ENCODE results near the gene THSD4.
"Not testable (repeated sequence)": the region's sequence is repeated elsewhere in the genome, so short reads cannot be mapped to it uniquely, and the experiment has no call there.

THSD4 gene

GRCh38 chr15:71396536-71397125, 281.4 kb downstream of the THSD4 start:
- no peak for DNase-seq

GRCh38 chr15:71397377-71397776, 282.1 kb downstream of the THSD4 start:
- no peak for DNase-seq

- DNase-seq = no peak
Measured at GRCh38 chr15:71400294-71400693, 285.0 kb downstream of the THSD4 start.

GRCh38 chr15:71401728-71402127, 286.5 kb downstream of the THSD4 start:
- not testable (repeated sequence) for DNase-seq

- no peak for DNase-seq
Measured at GRCh38 chr15:71409541-71409940, 294.3 kb downstream of the THSD4 start.

GRCh38 chr15:71410347-71410746, 295.1 kb downstream of the THSD4 start:
- DNase-seq = no peak

- DNase-seq = no peak
Measured at GRCh38 chr15:71411538-71412482, 296.5 kb downstream of the THSD4 start.

GRCh38 chr15:71413419-71413818, 298.1 kb downstream of the THSD4 start:
- no peak for DNase-seq

GRCh38 chr15:71414853-71415252, 299.6 kb downstream of the THSD4 start:
- no peak for DNase-seq

GRCh38 chr15:71422530-71423259, 307.4 kb downstream of the THSD4 start:
- DNase-seq = no peak

GRCh38 chr15:71424765-71425164, 309.5 kb downstream of the THSD4 start:
- no peak for DNase-seq

GRCh38 chr15:71425388-71425787, 310.1 kb downstream of the THSD4 start:
- no peak for DNase-seq

- DNase-seq = no peak
Measured at GRCh38 chr15:71426792-71427191, 311.5 kb downstream of the THSD4 start.

GRCh38 chr15:71430782-71431181, 315.5 kb downstream of the THSD4 start:
- DNase-seq = no peak

GRCh38 chr15:71431343-71432336, 316.4 kb downstream of the THSD4 start:
- DNase-seq = no peak

- DNase-seq = no peak
Measured at GRCh38 chr15:71433402-71433801, 318.1 kb downstream of the THSD4 start.

- no peak for DNase-seq
Measured at GRCh38 chr15:71434774-71435173, 319.5 kb downstream of the THSD4 start.

- no peak for DNase-seq
Measured at GRCh38 chr15:71435552-71435951, 320.3 kb downstream of the THSD4 start.

GRCh38 chr15:71436854-71437253, 321.6 kb downstream of the THSD4 start:
- DNase-seq = no peak

- DNase-seq = no peak
Measured at GRCh38 chr15:71437404-71437803, 322.1 kb downstream of the THSD4 start.

GRCh38 chr15:71437919-71438318, 322.6 kb downstream of the THSD4 start:
- DNase-seq = no peak

GRCh38 chr15:71439478-71439877, 324.2 kb downstream of the THSD4 start:
- not testable (repeated sequence) for DNase-seq

Data from RPMI8226 (cell line).